ENCODE measurements around the gene ADORA1. TPM values are rescaled to one million over a fixed set of nuclear protein-coding genes. Genes with fewer than 3 reads are reported as not detected.
A peak's percentile ranks its signal among the peaks of the same experiment; 100 is the strongest.

ADORA1 gene
- total and polyA plus RNA-seq, 11 donors, result 0.81 to 17.8 (median 9.5) TPM

GRCh38 chr1:203169770-203170520, 42.4 kb downstream of the ADORA1 start:
- intact Hi-C loops (cut with DNase I), result loop anchor here in 7 of 10 donors (5.0 kb wide), 4 partner anchors 47 to 133 kb away; no protein-coding TSS in a partner anchor
- DNase-seq (peak in 2 of 5 donors; percentile 11 to 33), ATAC-seq (no peak)

GRCh38 chr1:203170625-203171330, 43.3 kb downstream of the ADORA1 start:
- Histone ChIP-seq H3K9me3 (no peaks in the 10 kb centered on the region), H3K27ac (no peak overlapping the region), H3K27me3 (no peaks in the 10 kb centered on the region), H3K4me1 (peaks cover 0 to 6% (median 0%) of the 10 kb centered on the region in 12 donors), H3K4me3 (no peak overlapping the region), H3K36me3 (peaks cover 0 to 2% (median 0%) of the 10 kb centered on the region in 9 donors)
- intact Hi-C loops (cut with DNase I), result loop anchor here in 7 of 10 donors (5.0 kb wide), 4 partner anchors 47 to 133 kb away; no protein-coding TSS in a partner anchor
- TF ChIP-seq POLR2A (IDR thresholded peaks at IDR 0.05) (no peak), CTCF (IDR thresholded peaks at IDR 0.05) (no peak)
- WGBS, 4 donors, result 82 to 87% (median 83%) methylated on average over 7 to 8 of the region's 8 CpGs
- DNase-seq, result peak in 1 of 5 donors; percentile 19
- ATAC-seq, result no peak

More at GRCh38 chr1:203169770-203170520, 42.4 kb downstream of the ADORA1 start:
- Histone ChIP-seq H3K36me3 (peaks cover 0 to 5% (median 0%) of the 10 kb centered on the region in 9 donors), H3K9me3 (no peaks in the 10 kb centered on the region), H3K4me3 (no peak overlapping the region), H3K27ac (no peak overlapping the region), H3K4me1 (no peaks in the 10 kb centered on the region), H3K27me3 (peaks cover 0 to 3% (median 0%) of the 10 kb centered on the region in 9 donors)
- TF ChIP-seq CTCF (IDR thresholded peaks at IDR 0.05) (no peak), POLR2A (IDR thresholded peaks at IDR 0.05) (no peak)
- WGBS, 4 donors, result 87 to 92% (median 87%) methylated on average over 21 of the region's 21 CpGs

GRCh38 chr1:203171341-203172183, 44.0 kb downstream of the ADORA1 start:
- H3K9me3 ChIP-seq, result no peaks in the 10 kb centered on the region
- H3K4me1 ChIP-seq, result peaks cover 0 to 14% (median 0%) of the 10 kb centered on the region in 12 donors
- ATAC-seq (no peak), DNase-seq (peak in 2 of 5 donors; percentile 24 to 51)
- no peaks in the 10 kb centered on the region for H3K36me3 ChIP-seq
- WGBS, 4 donors, result 86 to 95% (median 94%) methylated on average over 10 to 22 of the region's 22 CpGs
- no peak overlapping the region for H3K4me3 ChIP-seq
- H3K27ac ChIP-seq, result no peak overlapping the region
- no peaks in the 10 kb centered on the region for H3K27me3 ChIP-seq
- TF ChIP-seq CTCF (IDR thresholded peaks at IDR 0.05) (no peak), POLR2A (IDR thresholded peaks at IDR 0.05) (no peak)
- intact Hi-C loops (cut with DNase I), result loop anchor here in 9 of 10 donors (1.0 to 5.0 kb wide), 8 partner anchors 46 to 134 kb away; no protein-coding TSS in a partner anchor

All from heart left ventricle (tissue), 16 donors.